Esophagus muscularis mucosa (tissue), 3 donors: ENCODE measurements around the gene CCDC59.

Experiments
- POLR2AphosphoS5 ChIP-seq, 2 donors: sonication (generic); formaldehyde crosslinking; IDR thresholded peaks; one replicate each; pipeline ENCODE4 v1.6.1; 2017; ENCODE audit warnings: antibody characterized with exemption in 2 of 2
- TF ChIP-seq, protein P1 (sequence below), 3 experiments: fragments of 200-600 bp in 2 of 3; fragments of 450-650 bp in 1 of 3; sonication (generic) in 2 of 3; IDR thresholded peaks; one replicate each; pipeline ENCODE4 v1.5.1; 2017 to 2019; ENCODE audit warnings: antibody characterized with exemption in 3 of 3, mild to moderate bottlenecking in 2 of 3, moderate library complexity in 1 of 3

DNA sequence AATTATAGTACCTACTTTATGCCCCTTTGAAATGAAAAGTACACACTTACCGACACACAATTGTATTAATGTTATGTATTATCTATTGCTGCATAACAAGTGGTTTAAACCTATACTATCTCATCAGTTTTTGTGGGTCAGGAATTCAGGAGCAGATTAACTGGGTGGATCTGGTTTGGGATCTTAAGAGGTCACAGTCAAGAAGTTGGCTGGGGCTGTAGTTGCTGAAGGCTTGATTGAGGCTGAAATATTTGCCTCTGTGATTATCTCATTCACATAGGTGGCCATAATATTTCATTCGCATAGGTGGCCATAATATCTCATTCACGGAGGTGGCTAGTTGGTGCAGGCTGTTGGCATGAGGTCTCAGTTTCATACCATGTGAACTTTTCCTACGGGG, 5.8 kb upstream of the CCDC59 start:
- TF ChIP-seq, protein P1, sequence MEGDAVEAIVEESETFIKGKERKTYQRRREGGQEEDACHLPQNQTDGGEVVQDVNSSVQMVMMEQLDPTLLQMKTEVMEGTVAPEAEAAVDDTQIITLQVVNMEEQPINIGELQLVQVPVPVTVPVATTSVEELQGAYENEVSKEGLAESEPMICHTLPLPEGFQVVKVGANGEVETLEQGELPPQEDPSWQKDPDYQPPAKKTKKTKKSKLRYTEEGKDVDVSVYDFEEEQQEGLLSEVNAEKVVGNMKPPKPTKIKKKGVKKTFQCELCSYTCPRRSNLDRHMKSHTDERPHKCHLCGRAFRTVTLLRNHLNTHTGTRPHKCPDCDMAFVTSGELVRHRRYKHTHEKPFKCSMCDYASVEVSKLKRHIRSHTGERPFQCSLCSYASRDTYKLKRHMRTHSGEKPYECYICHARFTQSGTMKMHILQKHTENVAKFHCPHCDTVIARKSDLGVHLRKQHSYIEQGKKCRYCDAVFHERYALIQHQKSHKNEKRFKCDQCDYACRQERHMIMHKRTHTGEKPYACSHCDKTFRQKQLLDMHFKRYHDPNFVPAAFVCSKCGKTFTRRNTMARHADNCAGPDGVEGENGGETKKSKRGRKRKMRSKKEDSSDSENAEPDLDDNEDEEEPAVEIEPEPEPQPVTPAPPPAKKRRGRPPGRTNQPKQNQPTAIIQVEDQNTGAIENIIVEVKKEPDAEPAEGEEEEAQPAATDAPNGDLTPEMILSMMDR (IDR thresholded peaks at IDR 0.05), result no peak
- no peak for TF ChIP-seq POLR2AphosphoS5 (IDR thresholded peaks at IDR 0.05)
